ENCODE data around the gene MRPL58.

DNA sequence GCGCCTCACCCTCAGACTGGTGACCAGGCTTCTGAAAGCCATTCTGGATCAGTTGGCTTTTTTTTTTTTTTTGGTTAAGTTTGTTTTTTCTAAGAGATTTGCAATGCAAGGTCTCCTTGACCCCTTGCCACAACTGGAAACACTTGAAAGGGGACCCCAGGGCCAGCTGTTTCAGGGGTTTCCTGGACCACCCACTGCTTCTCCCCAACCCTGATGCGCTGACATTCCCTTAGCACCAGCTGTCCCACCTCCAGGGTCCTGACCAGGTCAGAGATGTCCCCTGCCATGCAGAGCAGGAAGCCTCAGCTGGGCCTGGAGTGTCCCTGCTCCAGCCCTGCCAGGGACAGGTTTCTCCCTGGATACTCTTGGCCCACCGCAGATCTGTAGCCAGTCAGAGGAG lies 8.1 kb upstream of the MRPL58 start:
- TF ChIP-seq, protein P1, sequence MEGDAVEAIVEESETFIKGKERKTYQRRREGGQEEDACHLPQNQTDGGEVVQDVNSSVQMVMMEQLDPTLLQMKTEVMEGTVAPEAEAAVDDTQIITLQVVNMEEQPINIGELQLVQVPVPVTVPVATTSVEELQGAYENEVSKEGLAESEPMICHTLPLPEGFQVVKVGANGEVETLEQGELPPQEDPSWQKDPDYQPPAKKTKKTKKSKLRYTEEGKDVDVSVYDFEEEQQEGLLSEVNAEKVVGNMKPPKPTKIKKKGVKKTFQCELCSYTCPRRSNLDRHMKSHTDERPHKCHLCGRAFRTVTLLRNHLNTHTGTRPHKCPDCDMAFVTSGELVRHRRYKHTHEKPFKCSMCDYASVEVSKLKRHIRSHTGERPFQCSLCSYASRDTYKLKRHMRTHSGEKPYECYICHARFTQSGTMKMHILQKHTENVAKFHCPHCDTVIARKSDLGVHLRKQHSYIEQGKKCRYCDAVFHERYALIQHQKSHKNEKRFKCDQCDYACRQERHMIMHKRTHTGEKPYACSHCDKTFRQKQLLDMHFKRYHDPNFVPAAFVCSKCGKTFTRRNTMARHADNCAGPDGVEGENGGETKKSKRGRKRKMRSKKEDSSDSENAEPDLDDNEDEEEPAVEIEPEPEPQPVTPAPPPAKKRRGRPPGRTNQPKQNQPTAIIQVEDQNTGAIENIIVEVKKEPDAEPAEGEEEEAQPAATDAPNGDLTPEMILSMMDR (conservative IDR thresholded peaks at IDR 0.05; ENCODE audit: low read depth in 2 of 2) = no peak
- TF ChIP-seq EZH2 (IDR thresholded peaks at IDR 0.05; ENCODE audit: low read depth, unreplicated experiment) (no peak), POLR2AphosphoS5 (IDR thresholded peaks at IDR 0.05; ENCODE audit: low read depth) (no peak), EZH2phosphoT487 (IDR thresholded peaks at IDR 0.05; ENCODE audit: unreplicated experiment) (no peak), ZNF331 (CRISPR knock-in tag; IDR thresholded peaks at IDR 0.05; ENCODE audit: low read depth) (no peak), CREB1 (CRISPR knock-in tag; IDR thresholded peaks at IDR 0.05; ENCODE audit: low read depth) (no peak), JUNB (IDR thresholded peaks at IDR 0.05; ENCODE audit: unreplicated experiment) (no peak), NANOG (IDR thresholded peaks at IDR 0.05; ENCODE audit: borderline replicate concordance) (no peak), STAT1 (IDR thresholded peaks at IDR 0.05; ENCODE audit: unreplicated experiment) (no peak)
- TF ChIP-seq, protein P2, sequence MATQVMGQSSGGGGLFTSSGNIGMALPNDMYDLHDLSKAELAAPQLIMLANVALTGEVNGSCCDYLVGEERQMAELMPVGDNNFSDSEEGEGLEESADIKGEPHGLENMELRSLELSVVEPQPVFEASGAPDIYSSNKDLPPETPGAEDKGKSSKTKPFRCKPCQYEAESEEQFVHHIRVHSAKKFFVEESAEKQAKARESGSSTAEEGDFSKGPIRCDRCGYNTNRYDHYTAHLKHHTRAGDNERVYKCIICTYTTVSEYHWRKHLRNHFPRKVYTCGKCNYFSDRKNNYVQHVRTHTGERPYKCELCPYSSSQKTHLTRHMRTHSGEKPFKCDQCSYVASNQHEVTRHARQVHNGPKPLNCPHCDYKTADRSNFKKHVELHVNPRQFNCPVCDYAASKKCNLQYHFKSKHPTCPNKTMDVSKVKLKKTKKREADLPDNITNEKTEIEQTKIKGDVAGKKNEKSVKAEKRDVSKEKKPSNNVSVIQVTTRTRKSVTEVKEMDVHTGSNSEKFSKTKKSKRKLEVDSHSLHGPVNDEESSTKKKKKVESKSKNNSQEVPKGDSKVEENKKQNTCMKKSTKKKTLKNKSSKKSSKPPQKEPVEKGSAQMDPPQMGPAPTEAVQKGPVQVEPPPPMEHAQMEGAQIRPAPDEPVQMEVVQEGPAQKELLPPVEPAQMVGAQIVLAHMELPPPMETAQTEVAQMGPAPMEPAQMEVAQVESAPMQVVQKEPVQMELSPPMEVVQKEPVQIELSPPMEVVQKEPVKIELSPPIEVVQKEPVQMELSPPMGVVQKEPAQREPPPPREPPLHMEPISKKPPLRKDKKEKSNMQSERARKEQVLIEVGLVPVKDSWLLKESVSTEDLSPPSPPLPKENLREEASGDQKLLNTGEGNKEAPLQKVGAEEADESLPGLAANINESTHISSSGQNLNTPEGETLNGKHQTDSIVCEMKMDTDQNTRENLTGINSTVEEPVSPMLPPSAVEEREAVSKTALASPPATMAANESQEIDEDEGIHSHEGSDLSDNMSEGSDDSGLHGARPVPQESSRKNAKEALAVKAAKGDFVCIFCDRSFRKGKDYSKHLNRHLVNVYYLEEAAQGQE (IDR thresholded peaks at IDR 0.05; ENCODE audit: unreplicated experiment) = no peak
- TF ChIP-seq, protein P3, sequence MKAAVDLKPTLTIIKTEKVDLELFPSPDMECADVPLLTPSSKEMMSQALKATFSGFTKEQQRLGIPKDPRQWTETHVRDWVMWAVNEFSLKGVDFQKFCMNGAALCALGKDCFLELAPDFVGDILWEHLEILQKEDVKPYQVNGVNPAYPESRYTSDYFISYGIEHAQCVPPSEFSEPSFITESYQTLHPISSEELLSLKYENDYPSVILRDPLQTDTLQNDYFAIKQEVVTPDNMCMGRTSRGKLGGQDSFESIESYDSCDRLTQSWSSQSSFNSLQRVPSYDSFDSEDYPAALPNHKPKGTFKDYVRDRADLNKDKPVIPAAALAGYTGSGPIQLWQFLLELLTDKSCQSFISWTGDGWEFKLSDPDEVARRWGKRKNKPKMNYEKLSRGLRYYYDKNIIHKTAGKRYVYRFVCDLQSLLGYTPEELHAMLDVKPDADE (IDR thresholded peaks at IDR 0.05) = no peak
- TF ChIP-seq, protein P4, sequence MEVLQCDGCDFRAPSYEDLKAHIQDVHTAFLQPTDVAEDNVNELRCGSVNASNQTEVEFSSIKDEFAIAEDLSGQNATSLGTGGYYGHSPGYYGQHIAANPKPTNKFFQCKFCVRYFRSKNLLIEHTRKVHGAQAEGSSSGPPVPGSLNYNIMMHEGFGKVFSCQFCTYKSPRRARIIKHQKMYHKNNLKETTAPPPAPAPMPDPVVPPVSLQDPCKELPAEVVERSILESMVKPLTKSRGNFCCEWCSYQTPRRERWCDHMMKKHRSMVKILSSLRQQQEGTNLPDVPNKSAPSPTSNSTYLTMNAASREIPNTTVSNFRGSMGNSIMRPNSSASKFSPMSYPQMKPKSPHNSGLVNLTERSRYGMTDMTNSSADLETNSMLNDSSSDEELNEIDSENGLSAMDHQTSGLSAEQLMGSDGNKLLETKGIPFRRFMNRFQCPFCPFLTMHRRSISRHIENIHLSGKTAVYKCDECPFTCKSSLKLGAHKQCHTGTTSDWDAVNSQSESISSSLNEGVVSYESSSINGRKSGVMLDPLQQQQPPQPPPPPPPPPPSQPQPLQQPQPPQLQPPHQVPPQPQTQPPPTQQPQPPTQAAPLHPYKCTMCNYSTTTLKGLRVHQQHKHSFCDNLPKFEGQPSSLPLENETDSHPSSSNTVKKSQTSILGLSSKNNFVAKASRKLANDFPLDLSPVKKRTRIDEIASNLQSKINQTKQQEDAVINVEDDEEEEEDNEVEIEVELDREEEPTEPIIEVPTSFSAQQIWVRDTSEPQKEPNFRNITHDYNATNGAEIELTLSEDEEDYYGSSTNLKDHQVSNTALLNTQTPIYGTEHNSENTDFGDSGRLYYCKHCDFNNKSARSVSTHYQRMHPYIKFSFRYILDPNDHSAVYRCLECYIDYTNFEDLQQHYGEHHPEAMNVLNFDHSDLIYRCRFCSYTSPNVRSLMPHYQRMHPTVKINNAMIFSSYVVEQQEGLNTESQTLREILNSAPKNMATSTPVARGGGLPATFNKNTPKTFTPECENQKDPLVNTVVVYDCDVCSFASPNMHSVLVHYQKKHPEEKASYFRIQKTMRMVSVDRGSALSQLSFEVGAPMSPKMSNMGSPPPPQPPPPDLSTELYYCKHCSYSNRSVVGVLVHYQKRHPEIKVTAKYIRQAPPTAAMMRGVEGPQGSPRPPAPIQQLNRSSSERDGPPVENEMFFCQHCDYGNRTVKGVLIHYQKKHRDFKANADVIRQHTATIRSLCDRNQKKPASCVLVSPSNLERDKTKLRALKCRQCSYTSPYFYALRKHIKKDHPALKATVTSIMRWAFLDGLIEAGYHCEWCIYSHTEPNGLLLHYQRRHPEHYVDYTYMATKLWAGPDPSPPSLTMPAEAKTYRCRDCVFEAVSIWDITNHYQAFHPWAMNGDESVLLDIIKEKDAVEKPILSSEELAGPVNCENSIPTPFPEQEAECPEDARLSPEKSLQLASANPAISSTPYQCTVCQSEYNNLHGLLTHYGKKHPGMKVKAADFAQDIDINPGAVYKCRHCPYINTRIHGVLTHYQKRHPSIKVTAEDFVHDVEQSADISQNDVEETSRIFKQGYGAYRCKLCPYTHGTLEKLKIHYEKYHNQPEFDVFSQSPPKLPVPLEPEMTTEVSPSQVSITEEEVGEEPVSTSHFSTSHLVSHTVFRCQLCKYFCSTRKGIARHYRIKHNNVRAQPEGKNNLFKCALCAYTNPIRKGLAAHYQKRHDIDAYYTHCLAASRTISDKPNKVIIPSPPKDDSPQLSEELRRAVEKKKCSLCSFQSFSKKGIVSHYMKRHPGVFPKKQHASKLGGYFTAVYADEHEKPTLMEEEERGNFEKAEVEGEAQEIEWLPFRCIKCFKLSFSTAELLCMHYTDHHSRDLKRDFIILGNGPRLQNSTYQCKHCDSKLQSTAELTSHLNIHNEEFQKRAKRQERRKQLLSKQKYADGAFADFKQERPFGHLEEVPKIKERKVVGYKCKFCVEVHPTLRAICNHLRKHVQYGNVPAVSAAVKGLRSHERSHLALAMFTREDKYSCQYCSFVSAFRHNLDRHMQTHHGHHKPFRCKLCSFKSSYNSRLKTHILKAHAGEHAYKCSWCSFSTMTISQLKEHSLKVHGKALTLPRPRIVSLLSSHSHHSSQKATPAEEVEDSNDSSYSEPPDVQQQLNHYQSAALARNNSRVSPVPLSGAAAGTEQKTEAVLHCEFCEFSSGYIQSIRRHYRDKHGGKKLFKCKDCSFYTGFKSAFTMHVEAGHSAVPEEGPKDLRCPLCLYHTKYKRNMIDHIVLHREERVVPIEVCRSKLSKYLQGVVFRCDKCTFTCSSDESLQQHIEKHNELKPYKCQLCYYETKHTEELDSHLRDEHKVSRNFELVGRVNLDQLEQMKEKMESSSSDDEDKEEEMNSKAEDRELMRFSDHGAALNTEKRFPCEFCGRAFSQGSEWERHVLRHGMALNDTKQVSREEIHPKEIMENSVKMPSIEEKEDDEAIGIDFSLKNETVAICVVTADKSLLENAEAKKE (CRISPR knock-in tag; IDR thresholded peaks at IDR 0.05) = no peak
